HCT116 (cell line): ENCODE results near the gene MDFIC. TPM values are rescaled to one million over a fixed set of nuclear protein-coding genes. Genes with fewer than 3 reads are reported as not detected.

Experiments used
- ATAC-seq: fragments of 200-7000 bp; cut with Tn5 transposase; 2 replicates; pipeline ENCODE4 v1.9.1; 2020; ENCODE audit warnings: mild to moderate bottlenecking, moderate library complexity
- BruUV-seq: library from RNA; stranded (reverse); fragments of 400-500 nt; replicated peaks from 2 replicates; lab custom pipeline; 2021; lab: Mats Ljungman, UMichigan
- CTCF ChIA-PET: fragments of 300-600 bp; sonication (Branson Sonifier 250); formaldehyde crosslinking; loops from one replicate; lab custom pipeline; 2021; ENCODE audit warnings: antibody characterized with exemption; lab: Charles Lee
- POLR2A ChIA-PET: fragments of 300-600, 350-600 bp; sonication (Branson Sonifier 250); formaldehyde crosslinking; loops from one replicate; lab custom pipeline; 2021; ENCODE audit warnings: antibody characterized with exemption; lab: Charles Lee
- RAD21 ChIA-PET, 2 experiments: fragments of 300-600 bp; sonication (Branson Sonifier 250); formaldehyde crosslinking; loops; one replicate each; lab custom pipeline; 2023; ENCODE audit warnings: low total read pairs in 2 of 2; ENCODE audit not compliant: uncharacterized antibody in 2 of 2, unreplicated experiment in 2 of 2, low non-redundant PET in 1 of 2; lab: Charles Lee
- DNase-seq: peaks from one replicate; pipeline ENCODE4 v3.0.0-alpha.2; 2010; ENCODE audit warnings: low read depth, low spot score
- H2AFZ ChIP-seq: fragments of 200-600 bp; shearing (Covaris generic), sonication (generic); 2 replicates; pipeline ENCODE4 v1.6.1; 2017; ENCODE audit warnings: low read depth, mixed run types, mixed read lengths, antibody characterized with exemption, low read length; ENCODE audit not compliant: poor library complexity, severe bottlenecking
- H3K27ac ChIP-seq: 2 replicates; pipeline ENCODE4 v1.5.1; 2012; ENCODE audit warnings: low read depth, low read length
- H3K27me3 ChIP-seq: fragments of 200-600 bp; sonication (generic); 2 replicates; pipeline ENCODE4 v1.6.1; 2016; ENCODE audit warnings: mixed run types, low read length, mixed read lengths; ENCODE audit not compliant: insufficient read depth
- H3K36me3 ChIP-seq, 2 experiments: fragments of 200-500 bp in 1 of 2; fragments of 200-600 bp in 1 of 2; sonication (Bioruptor generic) in 1 of 2; sonication (generic) in 1 of 2; 2 replicates each; pipeline versions ENCODE4 v1.5.1 to v1.6.1; 2014 to 2016; ENCODE audit warnings: low read length in 2 of 2, inconsistent platforms in 1 of 2, mixed read lengths in 1 of 2, mixed run types in 1 of 2; ENCODE audit not compliant: insufficient read depth in 2 of 2, control insufficient read depth in 1 of 2
- H3K4me1 ChIP-seq, 2 experiments: fragments of 200-600 bp in 1 of 2; sonication (generic) in 1 of 2; 2 replicates each; pipeline versions ENCODE4 v1.5.1 to v1.6.1; 2012 to 2017; ENCODE audit warnings: low read length in 2 of 2, inconsistent platforms in 1 of 2, mild to moderate bottlenecking in 1 of 2, mixed read lengths in 1 of 2, mixed run types in 1 of 2, moderate library complexity in 1 of 2; ENCODE audit not compliant: insufficient read depth in 2 of 2, control insufficient read depth in 1 of 2
- H3K4me2 ChIP-seq: fragments of 200-600 bp; sonication (generic); 2 replicates; pipeline ENCODE4 v1.6.1; 2017; ENCODE audit warnings: mixed run types, low read length, mixed read lengths
- H3K4me3 ChIP-seq, 2 experiments: fragments of 200-600 bp in 1 of 2; sonication (generic) in 1 of 2; replicated peaks in 1 of 2; 2 replicates each; pipeline ENCODE4 v1.5.1; 2011 to 2016; ENCODE audit warnings: low read length in 2 of 2, control low read depth in 1 of 2, low read depth in 1 of 2, mild to moderate bottlenecking in 1 of 2, mixed read lengths in 1 of 2, mixed run types in 1 of 2
- H3K79me2 ChIP-seq: fragments of 200-600 bp; sonication (generic); 2 replicates; pipeline ENCODE4 v1.6.1; 2017; ENCODE audit warnings: mild to moderate bottlenecking, mixed run types, low read length, moderate library complexity, mixed read lengths; ENCODE audit not compliant: insufficient read depth
- H3K9ac ChIP-seq: fragments of 200-600 bp; sonication (generic); 2 replicates; pipeline ENCODE4 v1.6.1; 2016; ENCODE audit warnings: low read length, mixed read lengths
- H3K9me2 ChIP-seq: fragments of 200-600 bp; sonication (generic), shearing (Covaris generic); 2 replicates; pipeline ENCODE4 v1.6.1; 2017; ENCODE audit warnings: mixed run types, mild to moderate bottlenecking, moderate library complexity; ENCODE audit not compliant: insufficient read depth
- H3K9me3 ChIP-seq, 2 experiments: fragments of 200-500 bp in 1 of 2; fragments of 200-600 bp in 1 of 2; sonication (Bioruptor generic) in 1 of 2; sonication (generic) in 1 of 2; 2 replicates each; pipeline ENCODE4 v1.6.1; 2014 to 2017; ENCODE audit warnings: low read length in 2 of 2, mixed read lengths in 2 of 2, inconsistent platforms in 1 of 2, low read depth in 1 of 2, mild to moderate bottlenecking in 1 of 2, mixed run types in 1 of 2, moderate library complexity in 1 of 2; ENCODE audit not compliant: control insufficient read depth in 1 of 2, insufficient read depth in 1 of 2
- H4K20me1 ChIP-seq: fragments of 200-600 bp; sonication (generic), shearing (Covaris generic); 2 replicates; pipeline ENCODE4 v1.6.1; 2017; ENCODE audit warnings: mixed run types, mild to moderate bottlenecking, moderate library complexity; ENCODE audit not compliant: insufficient read depth
- CBX3 ChIP-seq: IDR thresholded peaks from 2 replicates; pipeline ENCODE4 v1.6.1; 2012; ENCODE audit warnings: low read depth
- CEBPB ChIP-seq: IDR thresholded peaks from 2 replicates; pipeline ENCODE4 v1.6.1; 2012; ENCODE audit warnings: low read depth
- EGR1 ChIP-seq: IDR thresholded peaks from 2 replicates; pipeline ENCODE4 v1.6.1; 2012; ENCODE audit warnings: low read depth
- ELF1 ChIP-seq: IDR thresholded peaks from 2 replicates; pipeline ENCODE4 v1.6.1; 2012; ENCODE audit warnings: low read depth, borderline replicate concordance
- EZH2phosphoT487 ChIP-seq: fragments of 200-600 bp; IDR thresholded peaks from 2 replicates; pipeline ENCODE4 v1.6.1; 2018; ENCODE audit warnings: antibody characterized with exemption, borderline replicate concordance
- FOSL1 ChIP-seq: IDR thresholded peaks from 2 replicates; pipeline ENCODE4 v1.6.1; 2012; ENCODE audit warnings: low read depth
- JUND ChIP-seq: IDR thresholded peaks from 2 replicates; pipeline ENCODE4 v1.6.1; 2012
- POLR2A ChIP-seq: IDR thresholded peaks from 2 replicates; pipeline ENCODE4 v1.7.0; 2011; ENCODE audit warnings: borderline replicate concordance; ENCODE audit not compliant: insufficient read depth, insufficient read length; ENCODE audit errors: extremely low read depth
- POLR2AphosphoS5 ChIP-seq: IDR thresholded peaks from 2 replicates; pipeline ENCODE4 v1.6.1; 2011; ENCODE audit warnings: mild to moderate bottlenecking, low read depth, low read length, moderate library complexity
- RAD21 ChIP-seq: IDR thresholded peaks from 2 replicates; pipeline ENCODE4 v1.6.1; 2012; ENCODE audit warnings: low read depth, mild to moderate bottlenecking
- SIN3A ChIP-seq: IDR thresholded peaks from 2 replicates; pipeline ENCODE4 v1.6.1; 2012; ENCODE audit warnings: low read depth
- SP1 ChIP-seq: IDR thresholded peaks from 2 replicates; pipeline ENCODE4 v1.6.1; 2012; ENCODE audit warnings: low read depth
- SRF ChIP-seq: IDR thresholded peaks from 2 replicates; pipeline ENCODE4 v1.6.1; 2012; ENCODE audit warnings: low read depth
- ZFX ChIP-seq: fragments of 450-650 bp; IDR thresholded peaks from 2 replicates; pipeline ENCODE4 v1.6.1; 2017
- ZNF274 ChIP-seq: fragments of 200-500 bp; sonication (Bioruptor generic); IDR thresholded peaks from 2 replicates; pipeline ENCODE4 v1.6.1; 2014; ENCODE audit warnings: mild to moderate bottlenecking, low read depth, low read length, inconsistent platforms
- intact Hi-C: fragments of 100-400 bp; cut with micrococcal nuclease; formaldehyde crosslinking; loops from 2 replicates; pipeline ENCODE4 v1.10.0; 2022
- total RNA-seq: library from RNA; stranded (reverse); gene quantifications from one replicate; pipeline ENCODE4 v1.2.1, GENCODE V29; 2021; ENCODE audit not compliant: unreplicated experiment
- TF ChIP-seq, protein P1 (sequence below), 3 experiments: fragments of 200-600 bp in 1 of 3; sonication (generic) in 1 of 3; IDR thresholded peaks in 2 of 3; conservative IDR thresholded peaks in 1 of 3; 2 replicates each; pipeline ENCODE4 v1.5.1; 2012 to 2017; ENCODE audit warnings: low read depth in 2 of 3, low read length in 2 of 3, antibody characterized with exemption in 1 of 3, borderline replicate concordance in 1 of 3, control low read depth in 1 of 3, mild to moderate bottlenecking in 1 of 3, mixed read lengths in 1 of 3, mixed run types in 1 of 3, moderate library complexity in 1 of 3; ENCODE audit not compliant: insufficient read depth in 1 of 3
- TF ChIP-seq, protein P2 (sequence below): IDR thresholded peaks from 2 replicates; pipeline ENCODE4 v1.6.1; 2012

Gene MDFIC
- total RNA-seq, 1 experiment from 2014 or later = 8.3 TPM

DNA sequence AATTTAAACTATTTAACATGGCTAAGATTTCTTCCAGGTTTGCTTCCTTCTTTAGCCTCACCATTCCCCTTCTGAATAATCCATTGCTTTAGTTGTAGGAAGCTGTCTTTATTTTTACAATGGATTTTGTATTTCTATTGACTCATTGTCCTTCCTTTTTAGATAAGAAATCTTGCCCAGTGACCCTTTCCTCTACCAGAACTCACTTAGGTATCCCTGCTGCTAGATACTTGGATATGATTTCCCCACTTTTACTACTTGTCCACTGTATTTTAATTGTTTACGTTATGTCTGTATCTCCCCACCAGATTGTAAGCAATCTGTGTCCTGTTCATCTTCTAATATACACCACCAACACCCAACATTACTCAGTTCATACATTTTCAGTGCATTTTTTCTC is 47.7 kb upstream of the MDFIC start:
- H3K9me2 ChIP-seq = no peaks in the 10 kb centered on the region
- no peak overlapping the region for H3K9ac ChIP-seq
- no peaks in the 10 kb centered on the region for H4K20me1 ChIP-seq
- H3K4me2 ChIP-seq = no peak overlapping the region
- no peak overlapping the region for H3K4me3 ChIP-seq
- H3K27ac ChIP-seq = no peak overlapping the region
- intact Hi-C loops = no loop called here
- H3K36me3 ChIP-seq = no peaks in the 10 kb centered on the region
- peak overlapping the region; percentile 6 for H2AFZ ChIP-seq
- ChIA-PET RAD21 (no interaction called here), CTCF (interaction anchor here (1.5 kb wide), 1 partner anchor 977 kb away, joined by 3 read pairs; no protein-coding TSS in a partner anchor), POLR2A (no interaction called here)
- ATAC-seq = no peak
- no peaks in the 10 kb centered on the region for H3K4me1 ChIP-seq
- peaks cover 0 to 5% of the 10 kb centered on the region in 2 experiments; a peak in 1 of 4 replicates for H3K9me3 ChIP-seq
- DNase-seq = no peak
- BruUV-seq = no TSS peak
- no peaks in the 10 kb centered on the region for H3K27me3 ChIP-seq
- TF ChIP-seq EGR1 (no peak), ELF1 (no peak), POLR2AphosphoS5 (no peak), ZNF274 (no peak), ZFX (no peak), CEBPB (no peak), FOSL1 (no peak), SRF (no peak), SIN3A (no peak), CBX3 (no peak), EZH2phosphoT487 (no peak), SP1 (no peak), POLR2A (no peak), JUND (no peak), RAD21 (no peak)
- TF ChIP-seq, protein P1, sequence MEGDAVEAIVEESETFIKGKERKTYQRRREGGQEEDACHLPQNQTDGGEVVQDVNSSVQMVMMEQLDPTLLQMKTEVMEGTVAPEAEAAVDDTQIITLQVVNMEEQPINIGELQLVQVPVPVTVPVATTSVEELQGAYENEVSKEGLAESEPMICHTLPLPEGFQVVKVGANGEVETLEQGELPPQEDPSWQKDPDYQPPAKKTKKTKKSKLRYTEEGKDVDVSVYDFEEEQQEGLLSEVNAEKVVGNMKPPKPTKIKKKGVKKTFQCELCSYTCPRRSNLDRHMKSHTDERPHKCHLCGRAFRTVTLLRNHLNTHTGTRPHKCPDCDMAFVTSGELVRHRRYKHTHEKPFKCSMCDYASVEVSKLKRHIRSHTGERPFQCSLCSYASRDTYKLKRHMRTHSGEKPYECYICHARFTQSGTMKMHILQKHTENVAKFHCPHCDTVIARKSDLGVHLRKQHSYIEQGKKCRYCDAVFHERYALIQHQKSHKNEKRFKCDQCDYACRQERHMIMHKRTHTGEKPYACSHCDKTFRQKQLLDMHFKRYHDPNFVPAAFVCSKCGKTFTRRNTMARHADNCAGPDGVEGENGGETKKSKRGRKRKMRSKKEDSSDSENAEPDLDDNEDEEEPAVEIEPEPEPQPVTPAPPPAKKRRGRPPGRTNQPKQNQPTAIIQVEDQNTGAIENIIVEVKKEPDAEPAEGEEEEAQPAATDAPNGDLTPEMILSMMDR (IDR thresholded peaks at IDR 0.05 in 2 of 3, conservative IDR thresholded peaks at IDR 0.05 in 1 of 3; ENCODE audit: borderline replicate concordance in 1 of 3, insufficient read depth in 1 of 3, low read depth in 2 of 3, low read length in 2 of 3) = no peak
- TF ChIP-seq, protein P2, sequence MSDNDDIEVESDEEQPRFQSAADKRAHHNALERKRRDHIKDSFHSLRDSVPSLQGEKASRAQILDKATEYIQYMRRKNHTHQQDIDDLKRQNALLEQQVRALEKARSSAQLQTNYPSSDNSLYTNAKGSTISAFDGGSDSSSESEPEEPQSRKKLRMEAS = no peak
- no peaks in the 10 kb centered on the region for H3K79me2 ChIP-seq
